GM12801 (cell line): ENCODE data around the gene CLSTN2.

Experiments
- TF ChIP-seq, protein P1 (sequence below): IDR thresholded peaks from one replicate; pipeline ENCODE4 v1.5.1; 2011; ENCODE audit warnings: control low read depth; ENCODE audit not compliant: insufficient read length; ENCODE audit errors: extremely low read depth

Gene CLSTN2

DNA sequence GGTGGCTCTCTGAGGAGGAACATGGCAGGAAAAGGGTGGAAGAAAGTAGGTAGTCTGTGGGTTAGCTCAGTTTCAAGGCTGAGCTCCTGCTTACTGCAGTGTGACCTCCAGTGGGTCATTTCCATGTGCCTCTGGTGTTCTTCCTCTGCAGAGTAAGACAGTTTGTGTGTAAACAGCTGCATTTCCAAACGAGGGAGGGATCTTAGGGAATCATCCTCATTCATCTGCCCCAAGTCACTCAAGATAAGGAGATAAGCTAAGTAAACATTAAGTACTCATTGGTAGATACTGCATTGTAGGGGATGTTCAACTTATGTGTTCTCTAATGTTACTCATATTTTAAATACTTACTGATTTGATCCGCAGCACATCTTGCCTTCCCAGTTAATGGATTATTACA lies 83.6 kb downstream of the CLSTN2 start:
- TF ChIP-seq, protein P1, sequence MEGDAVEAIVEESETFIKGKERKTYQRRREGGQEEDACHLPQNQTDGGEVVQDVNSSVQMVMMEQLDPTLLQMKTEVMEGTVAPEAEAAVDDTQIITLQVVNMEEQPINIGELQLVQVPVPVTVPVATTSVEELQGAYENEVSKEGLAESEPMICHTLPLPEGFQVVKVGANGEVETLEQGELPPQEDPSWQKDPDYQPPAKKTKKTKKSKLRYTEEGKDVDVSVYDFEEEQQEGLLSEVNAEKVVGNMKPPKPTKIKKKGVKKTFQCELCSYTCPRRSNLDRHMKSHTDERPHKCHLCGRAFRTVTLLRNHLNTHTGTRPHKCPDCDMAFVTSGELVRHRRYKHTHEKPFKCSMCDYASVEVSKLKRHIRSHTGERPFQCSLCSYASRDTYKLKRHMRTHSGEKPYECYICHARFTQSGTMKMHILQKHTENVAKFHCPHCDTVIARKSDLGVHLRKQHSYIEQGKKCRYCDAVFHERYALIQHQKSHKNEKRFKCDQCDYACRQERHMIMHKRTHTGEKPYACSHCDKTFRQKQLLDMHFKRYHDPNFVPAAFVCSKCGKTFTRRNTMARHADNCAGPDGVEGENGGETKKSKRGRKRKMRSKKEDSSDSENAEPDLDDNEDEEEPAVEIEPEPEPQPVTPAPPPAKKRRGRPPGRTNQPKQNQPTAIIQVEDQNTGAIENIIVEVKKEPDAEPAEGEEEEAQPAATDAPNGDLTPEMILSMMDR, result no peak

DNA sequence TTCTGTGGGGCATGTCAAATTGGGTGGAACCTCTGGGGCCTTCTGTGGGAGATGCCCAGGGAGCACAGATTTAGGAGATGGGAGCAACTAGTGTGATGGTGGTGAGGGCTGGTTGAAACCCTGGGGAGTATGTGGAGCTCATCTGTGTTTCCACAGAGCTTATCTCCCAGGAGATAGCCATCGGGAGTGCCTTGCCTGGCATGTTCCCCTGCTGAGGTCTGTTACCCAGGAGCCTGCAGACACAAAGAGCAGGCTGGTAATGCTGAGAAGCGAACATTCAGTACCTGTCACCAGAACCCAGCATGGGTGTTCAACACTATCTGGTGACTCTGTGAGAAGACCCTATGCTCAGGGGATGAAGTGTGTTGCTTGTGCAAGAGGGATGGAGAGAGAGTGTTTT lies 85.0 kb downstream of the CLSTN2 start:
- TF ChIP-seq, protein P1, result no peak

DNA sequence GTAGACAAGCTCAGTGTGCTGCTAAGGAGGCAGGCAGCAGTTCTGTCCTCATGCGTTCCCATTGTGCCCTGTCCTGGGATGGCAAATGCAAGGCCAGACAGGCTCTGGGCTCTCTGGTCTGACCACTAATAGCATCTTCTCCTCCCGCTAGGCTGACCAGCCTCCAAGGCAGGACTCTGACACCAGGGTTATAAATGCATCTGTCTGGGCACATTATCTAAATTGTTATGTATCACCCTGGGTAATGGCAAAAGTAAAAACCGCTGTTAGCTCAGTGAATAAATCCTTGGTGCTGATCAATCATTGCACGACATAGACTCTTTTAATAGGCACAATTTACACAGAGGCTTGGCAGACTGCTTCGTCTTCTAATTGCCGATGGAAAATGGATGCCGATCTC lies 85.6 kb downstream of the CLSTN2 start:
- TF ChIP-seq, protein P1, result no peak

DNA sequence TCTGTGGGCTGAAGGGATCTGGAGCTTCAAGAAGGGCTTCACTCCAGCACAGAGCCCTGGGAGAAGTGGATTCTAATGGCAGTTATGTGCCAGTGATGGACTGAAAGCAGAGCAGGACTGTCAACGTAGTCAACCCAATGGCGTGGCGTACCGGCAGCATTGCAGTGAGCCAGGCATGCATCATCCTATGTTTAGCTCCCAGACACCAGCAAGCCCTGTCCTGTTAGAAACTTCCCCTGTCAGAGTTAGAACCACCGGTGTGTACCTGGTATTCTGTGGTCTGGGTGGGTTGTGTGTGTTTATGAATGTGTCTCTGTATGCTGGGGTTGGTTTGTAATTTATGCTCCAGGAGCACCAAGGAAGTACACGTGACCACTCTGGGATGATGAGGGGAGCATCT lies 86.3 kb downstream of the CLSTN2 start:
- TF ChIP-seq, protein P1, result no peak

DNA sequence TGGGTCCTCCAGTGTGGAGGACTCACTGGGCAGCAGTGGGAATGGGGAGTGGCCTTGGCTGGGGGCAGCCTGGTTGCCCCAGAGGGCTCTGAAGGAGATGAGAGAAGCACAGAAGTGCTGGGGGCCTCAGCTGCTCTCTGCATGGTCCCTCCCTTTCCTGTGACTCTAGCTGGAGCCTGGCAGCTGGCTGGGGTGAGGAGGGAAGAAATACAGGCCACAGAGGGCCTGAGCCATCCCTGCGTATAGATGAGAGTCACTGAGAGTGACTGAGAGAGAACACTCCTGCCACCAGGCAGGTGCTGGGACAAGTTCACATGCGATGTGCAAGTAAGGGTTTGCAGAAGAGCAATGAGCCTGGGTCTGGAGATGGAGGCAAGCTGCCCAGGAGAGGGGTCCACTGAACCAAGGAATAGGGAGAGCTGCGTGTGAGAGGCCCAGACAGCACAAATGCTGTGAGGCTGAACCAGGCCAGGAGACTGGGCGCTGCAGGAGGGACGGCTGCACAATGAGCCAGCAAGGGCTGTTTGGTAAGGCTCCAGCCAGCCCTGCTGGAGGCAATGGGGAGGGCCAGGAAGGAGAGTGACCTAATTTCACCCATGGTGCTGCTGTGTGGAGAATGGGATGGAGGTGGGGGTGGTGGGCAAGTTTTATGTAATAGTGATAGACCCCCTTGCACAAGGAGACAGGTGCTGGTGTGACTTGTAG lies 87.2 kb downstream of the CLSTN2 start:
- TF ChIP-seq, protein P1, result no peak

DNA sequence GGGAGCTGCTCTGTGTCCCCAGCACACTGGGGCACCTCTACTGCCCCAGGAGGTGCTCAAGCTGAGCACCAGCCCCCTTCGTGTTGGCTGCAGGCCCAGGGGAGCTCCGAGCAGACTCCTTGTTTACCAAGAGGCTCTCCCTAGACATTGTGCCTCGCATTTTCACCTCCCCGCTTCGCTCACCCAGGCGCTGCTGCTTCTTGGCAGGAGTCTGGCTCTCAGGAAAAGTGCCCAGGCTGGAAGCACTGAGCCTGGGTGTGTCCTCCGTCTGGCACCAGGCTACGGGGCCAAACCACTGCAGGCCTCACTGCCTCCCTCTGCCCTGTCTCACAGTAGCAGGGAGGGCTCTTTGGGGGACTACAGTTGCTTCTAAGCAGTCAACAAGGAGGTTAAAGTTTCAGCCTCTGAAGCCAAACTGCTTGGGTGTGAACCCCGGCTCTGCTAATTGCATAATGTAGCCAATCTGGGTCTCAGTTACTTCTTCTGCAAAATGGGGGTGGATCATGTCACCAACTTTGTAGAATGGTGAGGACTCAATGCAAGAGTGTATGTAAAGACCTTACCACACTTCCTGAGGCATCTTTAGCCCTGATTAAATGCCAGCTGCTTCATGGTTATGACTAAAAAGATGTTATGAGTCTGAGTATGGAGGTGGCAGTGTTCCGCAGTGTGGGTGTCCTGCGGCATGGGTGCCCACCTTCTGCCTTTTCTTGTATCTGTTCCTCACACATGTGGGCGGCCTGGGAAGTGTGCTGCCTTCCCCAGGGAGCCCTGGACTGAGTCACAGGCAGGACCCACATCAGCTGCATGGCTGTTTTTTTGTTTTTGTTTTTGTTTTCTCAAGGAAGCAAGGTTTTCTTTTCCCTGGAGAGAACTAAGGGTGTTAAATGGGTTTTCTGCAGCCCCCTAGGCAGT lies 88.9 kb downstream of the CLSTN2 start:
- TF ChIP-seq, protein P1, result no peak

DNA sequence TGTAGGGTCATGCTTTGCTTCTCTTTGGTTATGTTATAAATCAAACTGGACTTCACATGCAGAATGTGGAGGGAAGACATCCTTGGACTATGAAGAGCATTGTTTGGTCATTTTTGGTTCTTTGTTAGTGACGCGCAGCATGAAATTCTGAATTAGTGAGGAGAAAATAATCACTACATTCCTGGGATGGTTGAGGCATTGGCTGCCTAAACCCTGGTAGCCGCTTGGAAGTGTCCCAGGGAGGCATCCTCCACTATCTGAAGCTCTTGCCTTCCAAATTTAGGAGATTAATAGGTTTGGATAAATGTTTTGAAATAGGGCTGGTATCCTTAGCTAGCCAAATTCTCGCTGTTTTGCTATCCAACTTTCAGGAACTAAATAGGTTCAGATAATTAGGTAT lies 96.2 kb downstream of the CLSTN2 start:
- TF ChIP-seq, protein P1, result no peak
